Neural cell (in vitro differentiated cells): ENCODE data around the gene C2CD2. TPM values are rescaled to one million over a fixed set of nuclear protein-coding genes. Genes with fewer than 3 reads are reported as not detected.

ENCODE experiments used
- H2AFZ ChIP-seq: fragments of 200-600, 300-800 bp; sonication (generic), shearing (Covaris generic); 2 replicates; pipeline ENCODE4 v1.6.0; 2014; ENCODE audit warnings: low read depth, mild to moderate bottlenecking, antibody characterized with exemption, low read length, moderate library complexity
- H3F3A ChIP-seq: fragments of 200-600 bp; shearing (Covaris generic); 2 replicates; pipeline ENCODE4 v1.6.1; 2016; ENCODE audit warnings: mild to moderate bottlenecking, moderate library complexity, mixed read lengths, antibody characterized with exemption, low read length; ENCODE audit not compliant: insufficient read depth, poor library complexity, severe bottlenecking
- H3K27ac ChIP-seq: fragments of 200-600, 300-800 bp; sonication (generic), shearing (Covaris generic); 2 replicates; pipeline ENCODE4 v1.5.1; 2014; ENCODE audit warnings: mild to moderate bottlenecking, low read length, moderate library complexity
- H3K27me3 ChIP-seq: fragments of 300-800, 200-600 bp; sonication (generic), shearing (Covaris generic); 2 replicates; pipeline ENCODE4 v1.6.0; 2014; ENCODE audit warnings: mild to moderate bottlenecking, low read depth, low read length, moderate library complexity; ENCODE audit not compliant: insufficient read depth
- H3K36me3 ChIP-seq: fragments of 300-800, 200-600 bp; sonication (generic), shearing (Covaris generic); 2 replicates; pipeline ENCODE4 v1.5.1; 2014; ENCODE audit warnings: mild to moderate bottlenecking, antibody characterized with exemption, low read length, moderate library complexity; ENCODE audit not compliant: insufficient read depth
- H3K4me2 ChIP-seq: fragments of 300-800, 200-600 bp; sonication (generic), shearing (Covaris generic); 2 replicates; pipeline ENCODE4 v1.6.0; 2014; ENCODE audit warnings: mild to moderate bottlenecking, low read length
- H3K4me3 ChIP-seq: fragments of 300-800, 200-600 bp; sonication (generic), shearing (Covaris generic); 2 replicates; pipeline ENCODE4 v1.5.1; 2014; ENCODE audit warnings: mild to moderate bottlenecking, low read length, moderate library complexity
- H3K79me2 ChIP-seq: fragments of 200-600 bp; shearing (Covaris generic); replicated peaks from 2 replicates; pipeline ENCODE4 v1.6.0; 2014; ENCODE audit warnings: mild to moderate bottlenecking, low read length, moderate library complexity; ENCODE audit not compliant: insufficient read depth
- H3K9ac ChIP-seq: fragments of 300-800, 200-600 bp; sonication (generic), shearing (Covaris generic); 2 replicates; pipeline ENCODE4 v1.6.1; 2016; ENCODE audit warnings: mild to moderate bottlenecking, low read length, mixed read lengths
- H3K9me2 ChIP-seq: fragments of 200-600 bp; shearing (Covaris generic); 2 replicates; pipeline ENCODE4 v1.6.1; 2016; ENCODE audit warnings: mild to moderate bottlenecking, low read length, mixed read lengths; ENCODE audit not compliant: insufficient read depth
- H3K9me3 ChIP-seq: fragments of 200-600, 300-800 bp; sonication (generic), shearing (Covaris generic); 2 replicates; pipeline ENCODE4 v1.6.1; 2016; ENCODE audit warnings: mild to moderate bottlenecking, mixed run types, low read length, moderate library complexity, mixed read lengths
- H4K20me1 ChIP-seq: fragments of 200-600 bp; shearing (Covaris generic); 2 replicates; pipeline ENCODE4 v1.6.1; 2016; ENCODE audit warnings: mild to moderate bottlenecking, mixed run types; ENCODE audit not compliant: insufficient read depth
- CTCF ChIP-seq: fragments of 450-650 bp; IDR thresholded peaks from 2 replicates; pipeline ENCODE4 v1.5.1; 2014; ENCODE audit warnings: antibody characterized with exemption, mild to moderate bottlenecking, moderate library complexity; ENCODE audit not compliant: poor library complexity, severe bottlenecking
- EP300 ChIP-seq: fragments of 450-650 bp; conservative IDR thresholded peaks from 2 replicates; pipeline ENCODE4 v1.6.1; 2014; ENCODE audit warnings: antibody characterized with exemption, mild to moderate bottlenecking, moderate library complexity; ENCODE audit not compliant: poor library complexity, severe bottlenecking
- EZH2 ChIP-seq: fragments of 200-600, 300-800 bp; shearing (Covaris generic), sonication (generic); IDR thresholded peaks from 2 replicates; pipeline ENCODE4 v1.6.1; 2014; ENCODE audit warnings: antibody characterized with exemption, low read length, borderline replicate concordance, mild to moderate bottlenecking; ENCODE audit not compliant: insufficient read depth, poor library complexity, severe bottlenecking
- MXI1 ChIP-seq: fragments of 450-650 bp; conservative IDR thresholded peaks from 2 replicates; pipeline ENCODE4 v1.6.1; 2014; ENCODE audit warnings: antibody characterized with exemption, mild to moderate bottlenecking; ENCODE audit not compliant: poor library complexity, severe bottlenecking
- POLR2AphosphoS5 ChIP-seq: IDR thresholded peaks from 2 replicates; pipeline ENCODE4 v1.6.1; 2012
- RAD21 ChIP-seq: fragments of 450-650 bp; conservative IDR thresholded peaks from 2 replicates; pipeline ENCODE4 v1.6.1; 2014; ENCODE audit warnings: antibody characterized with exemption, mild to moderate bottlenecking, moderate library complexity
- REST ChIP-seq: IDR thresholded peaks from 2 replicates; pipeline ENCODE4 v1.6.1; 2012; ENCODE audit warnings: borderline replicate concordance
- SMC3 ChIP-seq: fragments of 450-650 bp; conservative IDR thresholded peaks from 2 replicates; pipeline ENCODE4 v1.6.1; 2014; ENCODE audit warnings: antibody characterized with exemption, mild to moderate bottlenecking, moderate library complexity; ENCODE audit not compliant: poor library complexity
- TAF1 ChIP-seq: IDR thresholded peaks from 2 replicates; pipeline ENCODE4 v1.6.1; 2012; ENCODE audit warnings: low read depth
- polyA plus RNA-seq: library from polyadenylated mRNA; depleted of rRNA; stranded (reverse); fragments of >200 nt; gene quantifications from 2 replicates; pipeline ENCODE4 v1.2.3, GENCODE V29; 2014

C2CD2 gene
- polyA plus RNA-seq, 1 donor from 2014 or later, result 0.88 TPM

GRCh38 chr21:41956926-41957729 is 3.3 kb upstream of the C2CD2 start:
- Histone ChIP-seq H3K27ac (no peak overlapping the region), H3K36me3 (no peaks in the 10 kb centered on the region), H3K4me2 (no peak overlapping the region), H3F3A (no peaks in the 10 kb centered on the region), H3K79me2 (no peaks in the 10 kb centered on the region), H4K20me1 (no peaks in the 10 kb centered on the region), H3K9ac (no peak overlapping the region), H3K9me2 (no peaks in the 10 kb centered on the region), H3K4me3 (no peak overlapping the region), H2AFZ (no peak overlapping the region), H3K27me3 (peaks cover 18% of the 10 kb centered on the region), H3K9me3 (no peaks in the 10 kb centered on the region)
- TF ChIP-seq CTCF (no peak), EZH2 (no peak), REST (no peak), MXI1 (no peak), SMC3 (no peak), EP300 (no peak), RAD21 (no peak), POLR2AphosphoS5 (no peak), TAF1 (no peak)

- Histone ChIP-seq H3K27ac (no peak overlapping the region), H3K36me3 (no peaks in the 10 kb centered on the region), H3K27me3 (peaks cover 18% of the 10 kb centered on the region), H3F3A (no peaks in the 10 kb centered on the region), H2AFZ (no peak overlapping the region), H4K20me1 (no peaks in the 10 kb centered on the region), H3K9ac (no peak overlapping the region), H3K4me3 (no peak overlapping the region), H3K9me2 (no peaks in the 10 kb centered on the region), H3K4me2 (no peak overlapping the region), H3K9me3 (no peaks in the 10 kb centered on the region), H3K79me2 (no peaks in the 10 kb centered on the region)
- TF ChIP-seq TAF1 (no peak), SMC3 (no peak)
These were observed 1.7 kb upstream of the C2CD2 start for GRCh38 chr21:41955516-41955915.
